ENCODE data around the gene YKT6.
"Not testable (repeated sequence)": the region's sequence is repeated elsewhere in the genome, so short reads cannot be mapped to it uniquely, and the experiment has no call there.

The YKT6 gene

GRCh38 chr7:44172352-44172751 is 28.4 kb upstream of the YKT6 start:
- CTCF ChIA-PET = interaction anchor here (0.6 to 1.0 kb wide), 4 partner anchors 9 to 104 kb away, joined by 3 to 4 read pairs (median 3); no protein-coding TSS in a partner anchor
- H3K4me3 ChIP-seq (ENCODE audit: low read depth, low read length) = no peak overlapping the region
- no peak for DNase-seq (ENCODE audit: low read depth, low spot score)
- no peak for TF ChIP-seq CTCF (IDR thresholded peaks at IDR 0.05; ENCODE audit: insufficient read depth, low read length, missing control alignments)
- POLR2A ChIA-PET = no interaction called here

GRCh38 chr7:44172803-44173424 is 27.9 kb upstream of the YKT6 start:
- H3K4me3 ChIP-seq (ENCODE audit: low read depth, low read length) = no peak overlapping the region
- POLR2A ChIA-PET = no interaction called here
- no peak for DNase-seq (ENCODE audit: low read depth, low spot score)
- CTCF ChIA-PET = interaction anchor here (1.0 kb wide), 1 partner anchor 9 kb away, joined by 3 read pairs; no protein-coding TSS in a partner anchor
- no peak for TF ChIP-seq CTCF (IDR thresholded peaks at IDR 0.05; ENCODE audit: insufficient read depth, low read length, missing control alignments)

GRCh38 chr7:44173911-44174693 is 26.7 kb upstream of the YKT6 start:
- no peak for TF ChIP-seq CTCF (IDR thresholded peaks at IDR 0.05; ENCODE audit: insufficient read depth, low read length, missing control alignments)
- ChIA-PET CTCF (interaction anchor here (1.2 kb wide), 1 partner anchor 10 kb away, joined by 4 read pairs; no protein-coding TSS in a partner anchor), POLR2A (no interaction called here)
- no peak for DNase-seq (ENCODE audit: low read depth, low spot score)
- no peak overlapping the region for H3K4me3 ChIP-seq (ENCODE audit: low read depth, low read length)

- DNase-seq (ENCODE audit: low read depth, low spot score); POLR2A ChIA-PET; H3K4me3 ChIP-seq (ENCODE audit: low read depth, low read length): not testable (repeated sequence)
- CTCF ChIA-PET = interaction anchor here (1.2 kb wide), 1 partner anchor 11 kb away, joined by 4 read pairs; no protein-coding TSS in a partner anchor
These were observed 26.2 kb upstream of the YKT6 start for GRCh38 chr7:44174694-44174948.

- no peak overlapping the region for H3K4me3 ChIP-seq (ENCODE audit: low read depth, low read length)
- TF ChIP-seq CTCF (IDR thresholded peaks at IDR 0.05; ENCODE audit: insufficient read depth, low read length, missing control alignments) = no peak
- CTCF ChIA-PET = interaction anchor here (1.1 to 2.7 kb wide), 2 partner anchors 12 to 103 kb away, joined by 4 to 8 read pairs; no protein-coding TSS in a partner anchor
- no peak for DNase-seq (ENCODE audit: low read depth, low spot score)
- POLR2A ChIA-PET = no interaction called here
These were observed 25.0 kb upstream of the YKT6 start for GRCh38 chr7:44175730-44176129.

- POLR2A ChIA-PET = no interaction called here
- CTCF ChIA-PET = interaction anchor here (1.1 to 2.7 kb wide), 2 partner anchors 13 to 104 kb away, joined by 4 to 8 read pairs; no protein-coding TSS in a partner anchor
- TF ChIP-seq CTCF (IDR thresholded peaks at IDR 0.05; ENCODE audit: insufficient read depth, low read length, missing control alignments) = no peak
These were observed 24.3 kb upstream of the YKT6 start for GRCh38 chr7:44176486-44176885.

More at GRCh38 chr7:44176486-44176885, 24.3 kb upstream of the YKT6 start:
- no peak for DNase-seq (ENCODE audit: low read depth, low spot score)
- no peak overlapping the region for H3K4me3 ChIP-seq (ENCODE audit: low read depth, low read length)
